Measurements from ENCODE around the gene NKD2.

The NKD2 gene

GRCh38 chr5:1026700-1027621 lies 18.4 kb downstream of the NKD2 start:
- no peak for DNase-seq (ENCODE audit: extremely low spot score, insufficient read length, low read depth)
- FAIRE-seq = no peak

GRCh38 chr5:1027631-1028441 lies 19.2 kb downstream of the NKD2 start:
- FAIRE-seq = no peak
- no peak for DNase-seq (ENCODE audit: extremely low spot score, insufficient read length, low read depth)

- FAIRE-seq (no peak), DNase-seq (ENCODE audit: extremely low spot score, insufficient read length, low read depth) (no peak)
Observed at GRCh38 chr5:1028481-1029281, 20.1 kb downstream of the NKD2 start.

DNA sequence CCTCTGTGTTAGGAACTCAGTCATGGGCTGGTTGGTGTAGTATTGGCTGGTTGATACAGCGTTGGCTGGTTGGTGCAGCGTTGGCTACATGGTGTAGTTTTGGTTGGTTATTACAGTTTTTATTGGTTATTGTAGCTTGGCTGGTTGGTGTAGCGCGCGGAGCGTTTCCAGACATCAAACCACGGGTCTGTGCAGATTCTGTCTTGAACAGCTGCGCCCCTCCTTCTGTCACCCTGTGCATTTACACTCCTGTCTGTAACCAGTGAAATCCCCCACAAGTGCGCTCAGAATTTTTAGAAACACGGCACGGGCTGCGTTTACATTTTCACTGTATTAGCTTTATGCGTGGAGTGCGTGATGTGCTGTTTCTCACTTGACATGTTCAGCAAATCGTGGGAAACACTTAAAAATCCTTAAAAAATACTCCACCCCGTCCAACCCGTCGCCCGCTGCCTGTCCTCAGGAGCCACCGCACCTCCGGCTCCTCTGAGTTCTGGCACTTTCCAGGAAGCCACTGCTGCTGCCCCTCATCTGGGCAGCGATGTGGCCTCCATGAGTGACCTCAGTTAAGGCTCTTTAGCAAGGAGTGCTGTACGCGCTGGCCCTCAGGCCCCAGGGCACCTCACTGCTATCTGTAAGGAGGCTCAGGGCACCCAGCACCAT lies 20.8 kb downstream of the NKD2 start:
- FAIRE-seq = no peak
- no peak for DNase-seq (ENCODE audit: extremely low spot score, insufficient read length, low read depth)

- no peak for FAIRE-seq
- DNase-seq (ENCODE audit: extremely low spot score, insufficient read length, low read depth) = no peak
Observed at GRCh38 chr5:1029945-1030625, 21.5 kb downstream of the NKD2 start.

DNA sequence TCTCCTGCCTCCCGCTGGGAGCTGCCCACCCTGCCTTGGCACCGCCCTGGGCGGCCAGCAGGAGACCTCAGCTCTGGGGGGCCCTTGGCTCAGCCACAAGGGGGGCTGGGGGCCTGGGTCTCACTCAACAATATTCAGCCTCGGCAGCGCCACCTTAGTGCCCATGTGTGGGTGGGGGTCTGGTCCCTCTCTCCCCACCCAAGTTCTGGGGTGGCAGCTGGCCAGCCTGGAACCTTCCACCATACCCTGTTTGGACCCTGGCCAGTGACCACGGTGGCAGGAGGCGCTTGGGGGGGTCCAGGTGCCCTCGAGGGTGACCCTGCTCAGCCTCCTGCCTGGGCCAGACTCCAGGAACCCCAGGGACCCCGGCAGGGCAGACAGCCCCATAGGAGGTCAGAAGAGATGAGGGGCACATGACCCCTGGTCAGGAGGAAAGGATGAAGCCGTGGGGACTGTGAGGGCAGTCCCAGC lies 22.2 kb downstream of the NKD2 start:
- FAIRE-seq (no peak), DNase-seq (ENCODE audit: extremely low spot score, insufficient read length, low read depth) (no peak)

- no peak for FAIRE-seq
- no peak for DNase-seq (ENCODE audit: extremely low spot score, insufficient read length, low read depth)
Observed at GRCh38 chr5:1031306-1031959, 22.8 kb downstream of the NKD2 start.

DNA sequence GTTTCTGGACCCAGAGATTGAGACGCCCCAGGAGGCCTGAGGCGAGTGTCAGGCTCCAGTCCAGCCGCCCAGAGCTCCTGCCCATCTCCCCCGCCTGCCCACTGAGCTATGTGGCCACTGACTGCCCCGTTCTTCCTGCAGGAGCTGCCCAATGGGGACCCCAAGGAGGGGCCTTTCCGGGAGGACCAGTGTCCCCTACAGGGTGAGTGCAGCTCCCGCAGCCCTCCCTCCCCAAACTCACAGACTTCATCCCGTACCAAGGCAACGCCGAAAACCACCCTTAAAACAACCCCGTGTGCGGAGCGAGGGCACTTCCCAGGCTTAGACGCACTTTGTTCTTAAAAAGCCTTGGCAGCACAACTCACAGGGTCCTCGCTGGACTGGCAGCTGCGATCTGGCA lies 23.4 kb downstream of the NKD2 start:
- FAIRE-seq = no peak
- no peak for DNase-seq (ENCODE audit: extremely low spot score, insufficient read length, low read depth)

DNA sequence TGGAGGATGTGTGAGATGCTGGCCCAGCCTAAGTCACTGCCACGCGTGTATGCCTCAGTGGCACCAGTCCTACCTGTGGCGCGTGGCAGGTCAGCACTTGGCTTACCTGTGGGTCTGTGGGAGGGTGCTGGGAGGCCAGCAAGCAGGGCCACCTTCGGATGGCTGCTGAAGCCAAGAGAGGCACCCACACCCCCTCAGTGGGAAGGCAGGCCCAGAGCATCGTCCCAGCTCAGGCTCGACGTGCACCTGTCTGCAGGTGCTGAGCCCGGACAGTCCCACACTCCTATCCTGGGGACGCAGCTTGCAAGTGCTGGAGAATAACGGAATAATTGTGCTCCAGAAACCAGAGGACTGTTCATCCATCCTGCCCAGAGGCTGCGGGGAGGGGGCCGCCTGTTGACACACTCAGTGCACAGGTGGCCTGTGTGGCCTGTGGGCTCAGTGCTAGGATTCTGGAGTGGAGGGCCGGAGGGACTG lies 24.0 kb downstream of the NKD2 start:
- no peak for FAIRE-seq
- no peak for DNase-seq (ENCODE audit: extremely low spot score, insufficient read length, low read depth)

DNA sequence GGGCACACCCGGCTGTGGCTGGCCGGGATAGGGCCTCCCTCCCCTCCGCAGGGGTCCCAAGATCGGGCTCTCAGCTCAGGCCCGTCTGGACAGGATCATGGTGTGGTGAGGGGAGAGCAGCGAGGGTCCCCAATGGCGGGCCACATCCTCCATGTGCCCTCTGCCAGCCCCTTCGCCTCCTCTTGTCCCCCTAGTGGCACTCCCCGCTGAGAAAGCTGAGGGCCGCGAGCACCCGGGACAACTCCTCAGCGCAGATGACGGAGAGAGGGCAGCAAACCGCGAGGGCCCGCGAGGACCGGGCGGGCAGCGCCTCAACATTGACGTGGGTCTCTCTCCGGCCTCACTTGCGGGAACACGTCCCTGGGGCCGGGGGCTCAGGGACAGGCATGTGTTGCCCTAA lies 24.6 kb downstream of the NKD2 start:
- DNase-seq (ENCODE audit: extremely low spot score, insufficient read length, low read depth) = no peak
- no peak for FAIRE-seq

DNA sequence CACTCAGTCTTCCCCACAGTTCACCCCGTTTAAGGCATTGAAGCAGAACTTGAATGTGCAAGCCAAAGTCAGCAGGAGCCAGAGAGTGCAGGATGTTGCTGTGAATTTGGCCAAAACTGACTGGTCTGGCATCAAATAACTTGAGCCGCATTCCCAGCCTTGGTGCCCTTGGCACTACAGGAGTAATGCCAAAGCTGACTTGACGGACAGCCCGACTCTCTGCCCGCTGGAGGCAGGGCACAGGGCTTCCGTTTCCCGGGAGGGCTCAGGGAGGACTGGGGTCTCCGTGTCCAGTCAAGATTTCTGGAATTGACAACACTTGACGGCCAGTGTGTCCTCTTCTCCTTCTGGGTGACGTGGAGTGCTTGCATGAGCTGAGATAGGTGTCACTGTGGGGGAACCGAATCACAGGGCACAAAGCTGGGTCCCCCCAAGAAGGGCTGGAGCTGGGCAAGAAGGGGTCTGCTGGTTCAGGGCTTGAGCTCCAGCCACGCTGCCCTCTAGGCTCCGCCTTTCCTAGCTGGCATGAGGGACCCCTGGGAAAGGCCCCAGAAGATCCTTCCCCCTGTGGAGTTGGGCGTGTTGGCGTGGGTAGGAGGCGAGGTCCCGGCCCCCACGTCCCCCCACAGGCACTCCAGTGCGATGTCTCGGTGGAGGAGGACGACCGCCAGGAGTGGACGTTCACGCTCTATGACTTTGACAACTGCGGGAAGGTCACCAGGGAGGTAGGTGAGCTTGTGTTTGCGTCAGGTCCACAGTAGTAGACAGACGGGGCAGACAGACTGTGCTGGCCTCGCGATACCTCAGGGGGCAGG lies 25.2 kb downstream of the NKD2 start:
- DNase-seq (ENCODE audit: extremely low spot score, insufficient read length, low read depth) = no peak
- FAIRE-seq = no peak

DNA sequence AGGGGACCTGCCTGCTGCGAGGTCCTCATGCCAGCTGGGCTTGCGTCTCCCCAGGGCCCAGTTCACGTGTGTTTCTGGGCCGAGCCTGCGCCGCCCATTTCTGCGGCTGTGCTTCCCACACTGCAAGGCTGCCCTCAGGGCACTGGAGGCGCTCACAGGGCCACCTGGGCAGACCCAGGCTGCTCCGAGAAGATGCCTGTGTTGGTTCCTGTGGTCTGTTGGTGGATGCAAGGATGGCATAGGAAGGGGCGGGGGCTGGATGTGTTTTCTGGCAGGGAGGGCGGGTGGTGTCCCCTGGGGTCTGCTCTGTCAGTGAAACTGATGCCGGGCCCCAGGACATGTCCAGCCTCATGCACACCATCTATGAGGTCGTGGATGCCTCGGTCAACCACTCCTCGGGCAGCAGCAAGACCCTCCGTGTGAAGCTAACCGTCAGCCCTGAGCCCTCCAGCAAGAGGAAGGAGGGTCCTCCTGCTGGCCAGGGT lies 25.9 kb downstream of the NKD2 start:
- no peak for DNase-seq (ENCODE audit: extremely low spot score, insufficient read length, low read depth)
- FAIRE-seq = no peak

DNA sequence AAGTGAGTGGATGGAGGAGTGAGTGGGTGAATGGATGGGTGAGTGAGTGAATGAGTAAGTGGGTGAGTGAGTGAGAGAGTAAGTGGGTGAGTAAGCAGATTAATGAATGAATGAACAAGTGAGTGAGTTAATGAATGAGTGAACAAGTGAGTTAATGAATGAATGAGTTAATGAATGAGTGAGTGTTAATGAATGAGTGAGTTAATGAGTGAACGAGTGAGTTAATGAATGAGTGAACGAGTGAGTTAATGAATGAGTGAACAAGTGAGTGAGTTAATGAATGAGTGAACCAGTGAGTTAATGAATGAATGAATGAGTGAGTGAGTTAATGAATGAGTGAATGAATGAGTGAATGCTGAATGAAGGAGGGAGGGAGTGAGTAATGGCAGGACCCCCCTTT lies 26.4 kb downstream of the NKD2 start:
- no peak for DNase-seq (ENCODE audit: extremely low spot score, insufficient read length, low read depth)
- FAIRE-seq = no peak

GRCh38 chr5:1035421-1036405 lies 27.1 kb downstream of the NKD2 start:
- DNase-seq (ENCODE audit: extremely low spot score, insufficient read length, low read depth) (no peak), FAIRE-seq (no peak)

GRCh38 chr5:1036504-1037122 lies 28.0 kb downstream of the NKD2 start:
- FAIRE-seq = no peak
- no peak for DNase-seq (ENCODE audit: extremely low spot score, insufficient read length, low read depth)

DNA sequence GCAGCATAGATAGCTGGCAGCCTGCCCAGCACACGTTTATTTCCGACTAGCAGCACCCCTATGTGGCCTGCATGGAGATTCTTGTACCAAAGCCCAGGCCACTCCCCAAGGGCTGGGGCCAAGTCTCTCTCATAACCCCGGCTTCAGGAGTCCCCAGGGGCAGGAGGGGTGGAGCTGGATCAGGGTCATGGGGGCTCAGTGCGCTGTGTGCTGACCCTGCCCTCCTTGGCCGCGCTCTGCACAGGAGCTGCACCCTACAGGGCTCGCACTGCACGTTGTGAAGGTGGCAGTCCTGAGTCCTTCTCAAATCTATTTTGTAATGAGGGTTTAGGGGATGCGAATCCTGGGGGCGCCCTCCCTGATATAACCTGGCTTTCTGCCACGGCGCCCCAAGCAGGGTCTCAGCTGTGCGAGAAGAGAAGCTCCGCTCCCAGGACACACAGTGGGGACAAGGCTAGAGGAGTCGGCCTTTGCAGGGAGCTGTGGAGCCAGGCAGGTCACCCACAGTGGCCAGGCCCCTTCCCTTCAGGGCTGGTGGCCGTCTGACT lies 28.6 kb downstream of the NKD2 start:
- no peak for FAIRE-seq

More for the DNA sequence above, 28.6 kb downstream of the NKD2 start:
- no peak for DNase-seq (ENCODE audit: extremely low spot score, insufficient read length, low read depth)
